Stimulated activated CD8-positive, alpha-beta memory T cell treated with anti-CD3 and anti-CD28 coated beads, Interleukin-7, amount 100 ng/mL, for 1 hour (primary cell): ENCODE measurements around the gene ACYP1.

Experiments
- DNase-seq, 2 donors: peaks; one replicate each; pipeline ENCODE4 v3.0.0-alpha.2; 2020; ENCODE audit warnings: low read depth in 2 of 2

The ACYP1 gene

GRCh38 chr14:75040959-75041358 is 22.9 kb downstream of the ACYP1 start:
- no peak for DNase-seq

GRCh38 chr14:75040507-75040906 is 23.3 kb downstream of the ACYP1 start:
- DNase-seq: no peak

GRCh38 chr14:75032939-75033338 is 30.9 kb downstream of the ACYP1 start:
- DNase-seq: no peak

- DNase-seq: no peak
These were observed 33.7 kb downstream of the ACYP1 start for GRCh38 chr14:75030147-75030546.

GRCh38 chr14:75025876-75026275 is 37.9 kb downstream of the ACYP1 start:
- no peak for DNase-seq

- no peak for DNase-seq
These were observed 38.7 kb downstream of the ACYP1 start for GRCh38 chr14:75025082-75025481.

GRCh38 chr14:75023108-75023507 is 40.7 kb downstream of the ACYP1 start:
- DNase-seq: no peak

GRCh38 chr14:75022655-75023054 is 41.2 kb downstream of the ACYP1 start:
- DNase-seq: no peak

- no peak for DNase-seq
These were observed 45.1 kb downstream of the ACYP1 start for GRCh38 chr14:75018694-75019093.

- DNase-seq: no peak
These were observed 47.0 kb downstream of the ACYP1 start for GRCh38 chr14:75016815-75017214.

GRCh38 chr14:75015496-75015895 is 48.3 kb downstream of the ACYP1 start:
- DNase-seq: no peak

- no peak for DNase-seq
These were observed 50.5 kb downstream of the ACYP1 start for GRCh38 chr14:75013290-75013689.

GRCh38 chr14:75011356-75011994 is 52.3 kb downstream of the ACYP1 start:
- no peak for DNase-seq

GRCh38 chr14:75010472-75011093 is 53.2 kb downstream of the ACYP1 start:
- DNase-seq: no peak

GRCh38 chr14:75009176-75009575 is 54.6 kb downstream of the ACYP1 start:
- DNase-seq: no peak

GRCh38 chr14:75005357-75005756 is 58.5 kb downstream of the ACYP1 start:
- no peak for DNase-seq

- no peak for DNase-seq
These were observed 60.4 kb downstream of the ACYP1 start for GRCh38 chr14:75003250-75004027.
